Measurements from ENCODE around the gene SMO.

Gene SMO

DNA sequence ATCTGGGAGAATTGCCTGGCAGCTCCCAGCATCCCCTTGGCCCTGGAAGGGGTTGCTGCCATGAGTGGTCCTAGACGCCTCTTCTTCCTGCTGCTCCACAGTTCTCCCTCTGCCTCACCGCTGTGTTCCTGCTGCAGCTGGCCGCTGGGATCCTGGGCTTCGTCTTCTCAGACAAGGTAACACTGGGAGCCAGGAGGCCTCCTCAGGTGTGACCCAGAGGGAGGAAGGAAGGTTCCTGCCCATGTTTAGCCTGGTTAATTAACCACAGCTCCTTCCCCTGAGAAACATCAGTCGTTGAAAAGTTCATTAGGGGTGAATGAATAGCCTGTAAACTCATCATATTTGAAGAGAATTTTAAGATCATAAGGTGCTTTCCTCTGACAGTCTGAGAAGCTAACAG, 25.7 kb upstream of the SMO start:
- no peak for DNase-seq (ENCODE audit: low read depth)
- TF ChIP-seq, protein P1, sequence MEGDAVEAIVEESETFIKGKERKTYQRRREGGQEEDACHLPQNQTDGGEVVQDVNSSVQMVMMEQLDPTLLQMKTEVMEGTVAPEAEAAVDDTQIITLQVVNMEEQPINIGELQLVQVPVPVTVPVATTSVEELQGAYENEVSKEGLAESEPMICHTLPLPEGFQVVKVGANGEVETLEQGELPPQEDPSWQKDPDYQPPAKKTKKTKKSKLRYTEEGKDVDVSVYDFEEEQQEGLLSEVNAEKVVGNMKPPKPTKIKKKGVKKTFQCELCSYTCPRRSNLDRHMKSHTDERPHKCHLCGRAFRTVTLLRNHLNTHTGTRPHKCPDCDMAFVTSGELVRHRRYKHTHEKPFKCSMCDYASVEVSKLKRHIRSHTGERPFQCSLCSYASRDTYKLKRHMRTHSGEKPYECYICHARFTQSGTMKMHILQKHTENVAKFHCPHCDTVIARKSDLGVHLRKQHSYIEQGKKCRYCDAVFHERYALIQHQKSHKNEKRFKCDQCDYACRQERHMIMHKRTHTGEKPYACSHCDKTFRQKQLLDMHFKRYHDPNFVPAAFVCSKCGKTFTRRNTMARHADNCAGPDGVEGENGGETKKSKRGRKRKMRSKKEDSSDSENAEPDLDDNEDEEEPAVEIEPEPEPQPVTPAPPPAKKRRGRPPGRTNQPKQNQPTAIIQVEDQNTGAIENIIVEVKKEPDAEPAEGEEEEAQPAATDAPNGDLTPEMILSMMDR (IDR thresholded peaks at IDR 0.05; ENCODE audit: insufficient read depth, low read depth, low read length, missing control alignments) = no peak
- H3K4me3 ChIP-seq (ENCODE audit: low read depth, low read length) = no peak overlapping the region

GRCh38 chr7:129163875-129164544, 24.4 kb upstream of the SMO start:
- TF ChIP-seq, protein P1 (IDR thresholded peaks at IDR 0.05; ENCODE audit: insufficient read depth, low read depth, low read length, missing control alignments) = peak; percentile 69
- DNase-seq (ENCODE audit: low read depth) = peak; percentile 80
- H3K4me3 ChIP-seq (ENCODE audit: low read depth, low read length) = no peak overlapping the region

GRCh38 chr7:129166745-129167144, 21.7 kb upstream of the SMO start:
- peak; percentile 85 for DNase-seq (ENCODE audit: low read depth)
- TF ChIP-seq, protein P1 (IDR thresholded peaks at IDR 0.05; ENCODE audit: insufficient read depth, low read depth, low read length, missing control alignments) = no peak
- no peak overlapping the region for H3K4me3 ChIP-seq (ENCODE audit: low read depth, low read length)

DNA sequence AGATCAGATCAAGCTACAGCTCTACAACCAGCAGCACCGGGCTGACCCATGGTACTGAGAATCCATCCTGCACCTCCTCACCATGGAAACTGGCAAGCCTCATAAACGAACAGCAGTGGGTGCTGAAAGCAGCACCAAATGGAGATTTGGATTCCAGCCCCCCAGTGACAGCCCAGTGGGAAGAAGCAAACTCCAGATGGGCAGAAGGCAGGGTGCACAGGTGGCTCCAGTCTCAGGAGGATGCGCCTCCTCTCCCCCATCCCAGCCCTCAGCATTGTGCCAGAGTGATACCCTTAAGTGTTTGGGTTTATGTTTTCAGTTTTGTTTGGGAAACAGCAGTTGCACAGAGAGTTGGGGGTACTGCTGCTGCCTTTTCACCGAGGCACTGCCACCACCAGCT, 20.6 kb upstream of the SMO start:
- no peak overlapping the region for H3K4me3 ChIP-seq (ENCODE audit: low read depth, low read length)
- DNase-seq (ENCODE audit: low read depth) = no peak

GRCh38 chr7:129168231-129169021, 20.0 kb upstream of the SMO start:
- TF ChIP-seq, protein P1 (IDR thresholded peaks at IDR 0.05; ENCODE audit: insufficient read depth, low read depth, low read length, missing control alignments) = no peak
- no peak for DNase-seq (ENCODE audit: low read depth)
- H3K4me3 ChIP-seq (ENCODE audit: low read depth, low read length) = no peak overlapping the region

More for the DNA sequence above, 20.6 kb upstream of the SMO start:
- TF ChIP-seq, protein P1 (IDR thresholded peaks at IDR 0.05; ENCODE audit: insufficient read depth, low read depth, low read length, missing control alignments) = no peak

GRCh38 chr7:129169171-129169671, 19.2 kb upstream of the SMO start:
- peak overlapping the region; percentile 39 for H3K4me3 ChIP-seq (ENCODE audit: low read depth, low read length)
- TF ChIP-seq, protein P1 (IDR thresholded peaks at IDR 0.05; ENCODE audit: insufficient read depth, low read depth, low read length, missing control alignments) = no peak
- peak; percentile 55 for DNase-seq (ENCODE audit: low read depth)
